Adrenal gland (tissue), 5 donors: ENCODE data around the gene TUSC7.

Experiments
- CTCF ChIP-seq, 6 experiments: fragments of 450-650 bp in 4 of 6; fragments of 200-600 bp in 2 of 6; sonication (generic) in 1 of 6; IDR thresholded peaks; 1 replicate in 5 of 6; 2 replicates in 1 of 6; pipeline versions ENCODE4 v1.5.1 to v1.8.0; 2016 to 2021; ENCODE audit warnings: antibody characterized with exemption in 6 of 6, mild to moderate bottlenecking in 2 of 6, moderate library complexity in 1 of 6
- POLR2A ChIP-seq, 2 donors: fragments of 450-650 bp; IDR thresholded peaks; one replicate each; pipeline ENCODE4 v1.6.1; 2017; ENCODE audit warnings: antibody characterized with exemption in 2 of 2, mild to moderate bottlenecking in 2 of 2, moderate library complexity in 1 of 2
- donor health status: DM: no; HTN: no; CAD: no.

GRCh38 chr3:116661196-116661595, 48.4 kb upstream of the TUSC7 start:
- no peak for TF ChIP-seq CTCF (IDR thresholded peaks at IDR 0.05)
- TF ChIP-seq POLR2A (IDR thresholded peaks at IDR 0.05): no peak
